Measurements from ENCODE around the gene ELMO1. TPM values are rescaled to one million over a fixed set of nuclear protein-coding genes. Genes with fewer than 3 reads are reported as not detected.

The ELMO1 gene
- total RNA-seq, 1 donor from 2014 or later: 0.69 TPM

GRCh38 chr7:37056234-37056912 lies 392.3 kb downstream of the ELMO1 start:
- DNase-seq (ENCODE audit: low read depth): no peak
- TF ChIP-seq, protein P1, sequence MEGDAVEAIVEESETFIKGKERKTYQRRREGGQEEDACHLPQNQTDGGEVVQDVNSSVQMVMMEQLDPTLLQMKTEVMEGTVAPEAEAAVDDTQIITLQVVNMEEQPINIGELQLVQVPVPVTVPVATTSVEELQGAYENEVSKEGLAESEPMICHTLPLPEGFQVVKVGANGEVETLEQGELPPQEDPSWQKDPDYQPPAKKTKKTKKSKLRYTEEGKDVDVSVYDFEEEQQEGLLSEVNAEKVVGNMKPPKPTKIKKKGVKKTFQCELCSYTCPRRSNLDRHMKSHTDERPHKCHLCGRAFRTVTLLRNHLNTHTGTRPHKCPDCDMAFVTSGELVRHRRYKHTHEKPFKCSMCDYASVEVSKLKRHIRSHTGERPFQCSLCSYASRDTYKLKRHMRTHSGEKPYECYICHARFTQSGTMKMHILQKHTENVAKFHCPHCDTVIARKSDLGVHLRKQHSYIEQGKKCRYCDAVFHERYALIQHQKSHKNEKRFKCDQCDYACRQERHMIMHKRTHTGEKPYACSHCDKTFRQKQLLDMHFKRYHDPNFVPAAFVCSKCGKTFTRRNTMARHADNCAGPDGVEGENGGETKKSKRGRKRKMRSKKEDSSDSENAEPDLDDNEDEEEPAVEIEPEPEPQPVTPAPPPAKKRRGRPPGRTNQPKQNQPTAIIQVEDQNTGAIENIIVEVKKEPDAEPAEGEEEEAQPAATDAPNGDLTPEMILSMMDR (conservative IDR thresholded peaks at IDR 0.05; ENCODE audit: low read depth, low read length): no peak
- no peak overlapping the region for H3K4me3 ChIP-seq (ENCODE audit: low read depth, low read length)

- no peak for DNase-seq (ENCODE audit: low read depth)
- no peak overlapping the region for H3K4me3 ChIP-seq (ENCODE audit: low read depth, low read length)
Measured at GRCh38 chr7:37054624-37055241, 393.9 kb downstream of the ELMO1 start.

DNA sequence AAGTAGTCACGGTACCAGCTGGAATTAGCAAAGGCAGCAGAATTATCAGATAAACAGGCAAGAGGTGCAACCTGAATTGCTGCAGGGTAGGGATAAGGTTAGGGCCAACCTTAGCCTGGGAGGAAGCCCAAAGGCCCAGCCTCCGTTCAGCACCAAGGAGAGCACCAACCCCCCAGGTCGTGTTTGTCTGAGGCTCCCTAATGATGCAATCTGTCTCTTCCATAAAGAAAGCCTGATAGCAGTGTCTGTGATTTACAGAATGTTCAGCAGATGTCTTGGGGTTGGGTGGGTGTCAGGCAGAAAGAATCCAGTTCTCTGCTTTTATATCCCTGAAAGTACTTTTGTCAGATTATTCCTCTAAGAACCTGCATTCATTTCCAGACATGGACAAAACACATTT lies 396.0 kb downstream of the ELMO1 start:
- H3K4me3 ChIP-seq (ENCODE audit: low read depth, low read length): no peak overlapping the region
- TF ChIP-seq, protein P1 (conservative IDR thresholded peaks at IDR 0.05; ENCODE audit: low read depth, low read length): no peak
- DNase-seq (ENCODE audit: low read depth): no peak

More at GRCh38 chr7:37054624-37055241, 393.9 kb downstream of the ELMO1 start:
- TF ChIP-seq, protein P1 (conservative IDR thresholded peaks at IDR 0.05; ENCODE audit: low read depth, low read length): no peak

DNA sequence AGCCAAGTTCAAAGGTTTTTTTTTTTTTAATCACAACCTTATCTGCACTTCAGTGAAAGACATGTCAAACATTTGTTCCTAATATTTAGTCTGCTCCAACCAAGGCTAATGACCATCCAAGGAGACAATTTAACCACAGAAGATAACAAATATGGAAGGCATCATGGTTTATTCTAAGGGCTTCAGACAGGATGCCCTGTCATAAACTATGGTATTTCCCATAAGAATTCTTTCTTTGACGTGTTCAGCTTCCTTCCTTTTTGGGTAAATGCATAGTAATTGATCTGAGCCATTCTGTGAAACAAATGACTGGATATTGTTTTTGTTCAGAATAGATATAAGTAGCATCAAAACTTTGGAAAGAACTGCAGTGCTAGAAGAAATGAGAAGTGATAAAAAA lies 397.9 kb downstream of the ELMO1 start:
- H3K4me3 ChIP-seq (ENCODE audit: low read depth, low read length): no peak overlapping the region
- no peak for DNase-seq (ENCODE audit: low read depth)
- TF ChIP-seq, protein P1 (conservative IDR thresholded peaks at IDR 0.05; ENCODE audit: low read depth, low read length): no peak

DNA sequence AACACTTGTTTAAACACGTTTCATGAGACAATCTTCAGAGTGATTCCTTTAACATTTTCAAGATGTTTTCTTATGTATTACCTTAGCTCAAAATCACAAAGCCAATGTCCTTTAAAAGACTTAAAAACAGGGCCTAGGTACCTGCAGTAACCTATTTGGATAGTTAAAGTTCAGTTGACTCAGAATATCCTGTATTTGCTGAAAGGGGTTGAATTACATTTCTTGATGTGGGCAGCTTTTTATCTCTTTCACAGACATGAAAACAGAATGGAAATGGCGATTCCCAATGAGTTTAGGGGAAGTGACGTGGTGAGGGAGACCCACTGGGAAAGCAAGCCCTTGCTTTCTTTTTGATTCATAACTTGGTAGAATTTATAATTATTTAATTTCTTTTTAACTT lies 400.0 kb downstream of the ELMO1 start:
- no peak overlapping the region for H3K4me3 ChIP-seq (ENCODE audit: low read depth, low read length)
- DNase-seq (ENCODE audit: low read depth): no peak
- TF ChIP-seq, protein P1 (conservative IDR thresholded peaks at IDR 0.05; ENCODE audit: low read depth, low read length): no peak

GRCh38 chr7:37047260-37047659 lies 401.4 kb downstream of the ELMO1 start:
- no peak overlapping the region for H3K4me3 ChIP-seq (ENCODE audit: low read depth, low read length)
- TF ChIP-seq, protein P1 (conservative IDR thresholded peaks at IDR 0.05; ENCODE audit: low read depth, low read length): no peak
- DNase-seq (ENCODE audit: low read depth): no peak

Measured in epithelial cell of proximal tubule (primary cell).